ENCODE measurements around the gene BCR.

DNA sequence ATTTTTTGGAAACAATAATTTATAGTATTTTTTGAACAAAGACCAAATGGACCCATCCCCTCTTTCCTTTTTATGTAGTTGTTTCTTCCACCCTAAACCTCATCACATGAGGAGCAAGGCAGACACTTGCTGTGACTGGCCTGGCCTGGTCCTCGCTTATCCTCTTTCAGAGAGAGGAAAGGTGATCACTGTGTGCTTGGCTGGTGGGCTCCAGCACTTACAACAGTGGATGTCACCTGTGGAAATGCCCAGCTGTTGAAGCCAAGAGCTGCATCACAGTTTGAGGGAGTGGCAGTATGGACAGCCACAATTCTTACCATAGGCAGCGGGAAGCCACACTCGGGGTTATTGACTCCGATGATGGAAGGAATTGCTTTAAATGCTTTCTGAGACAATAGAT lies 185.7 kb downstream of the BCR start:
- no peak for TF ChIP-seq KDM1A (IDR thresholded peaks at IDR 0.05; ENCODE audit: borderline replicate concordance, low read length)
- no peak for TF ChIP-seq YY1 (IDR thresholded peaks at IDR 0.05; ENCODE audit: low read depth, low read length)
- TF ChIP-seq, protein P1, sequence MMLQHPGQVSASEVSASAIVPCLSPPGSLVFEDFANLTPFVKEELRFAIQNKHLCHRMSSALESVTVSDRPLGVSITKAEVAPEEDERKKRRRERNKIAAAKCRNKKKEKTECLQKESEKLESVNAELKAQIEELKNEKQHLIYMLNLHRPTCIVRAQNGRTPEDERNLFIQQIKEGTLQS (IDR thresholded peaks at IDR 0.05; ENCODE audit: insufficient read depth, low read depth, low read length): no peak
- TF ChIP-seq, protein P2, sequence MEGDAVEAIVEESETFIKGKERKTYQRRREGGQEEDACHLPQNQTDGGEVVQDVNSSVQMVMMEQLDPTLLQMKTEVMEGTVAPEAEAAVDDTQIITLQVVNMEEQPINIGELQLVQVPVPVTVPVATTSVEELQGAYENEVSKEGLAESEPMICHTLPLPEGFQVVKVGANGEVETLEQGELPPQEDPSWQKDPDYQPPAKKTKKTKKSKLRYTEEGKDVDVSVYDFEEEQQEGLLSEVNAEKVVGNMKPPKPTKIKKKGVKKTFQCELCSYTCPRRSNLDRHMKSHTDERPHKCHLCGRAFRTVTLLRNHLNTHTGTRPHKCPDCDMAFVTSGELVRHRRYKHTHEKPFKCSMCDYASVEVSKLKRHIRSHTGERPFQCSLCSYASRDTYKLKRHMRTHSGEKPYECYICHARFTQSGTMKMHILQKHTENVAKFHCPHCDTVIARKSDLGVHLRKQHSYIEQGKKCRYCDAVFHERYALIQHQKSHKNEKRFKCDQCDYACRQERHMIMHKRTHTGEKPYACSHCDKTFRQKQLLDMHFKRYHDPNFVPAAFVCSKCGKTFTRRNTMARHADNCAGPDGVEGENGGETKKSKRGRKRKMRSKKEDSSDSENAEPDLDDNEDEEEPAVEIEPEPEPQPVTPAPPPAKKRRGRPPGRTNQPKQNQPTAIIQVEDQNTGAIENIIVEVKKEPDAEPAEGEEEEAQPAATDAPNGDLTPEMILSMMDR (IDR thresholded peaks at IDR 0.05; ENCODE audit: control extremely low read depth in 1 of 3, insufficient read depth in 1 of 3, low read depth in 1 of 3, low read length in 3 of 3): no peak
- no peak for TF ChIP-seq POLR2A (IDR thresholded peaks at IDR 0.05; ENCODE audit: control extremely low read depth in 1 of 2, low read depth in 2 of 2, low read length in 2 of 2)
- TF ChIP-seq, protein P3, sequence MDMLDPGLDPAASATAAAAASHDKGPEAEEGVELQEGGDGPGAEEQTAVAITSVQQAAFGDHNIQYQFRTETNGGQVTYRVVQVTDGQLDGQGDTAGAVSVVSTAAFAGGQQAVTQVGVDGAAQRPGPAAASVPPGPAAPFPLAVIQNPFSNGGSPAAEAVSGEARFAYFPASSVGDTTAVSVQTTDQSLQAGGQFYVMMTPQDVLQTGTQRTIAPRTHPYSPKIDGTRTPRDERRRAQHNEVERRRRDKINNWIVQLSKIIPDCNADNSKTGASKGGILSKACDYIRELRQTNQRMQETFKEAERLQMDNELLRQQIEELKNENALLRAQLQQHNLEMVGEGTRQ (IDR thresholded peaks at IDR 0.05; ENCODE audit: low read length): no peak
- no peak for TF ChIP-seq JUND (IDR thresholded peaks at IDR 0.05; ENCODE audit: low read length)
- TF ChIP-seq EZH2 (IDR thresholded peaks at IDR 0.05; ENCODE audit: low read depth, low read length, severe bottlenecking): no peak
- no peak for TF ChIP-seq RBBP5 (IDR thresholded peaks at IDR 0.05; ENCODE audit: borderline replicate concordance, low read depth, low read length)
- no peak for TF ChIP-seq NRF1 (IDR thresholded peaks at IDR 0.05; ENCODE audit: low read depth, low read length)

All from H1 (cell line).